Measurements from ENCODE around the gene IL20.

IL20 gene

DNA sequence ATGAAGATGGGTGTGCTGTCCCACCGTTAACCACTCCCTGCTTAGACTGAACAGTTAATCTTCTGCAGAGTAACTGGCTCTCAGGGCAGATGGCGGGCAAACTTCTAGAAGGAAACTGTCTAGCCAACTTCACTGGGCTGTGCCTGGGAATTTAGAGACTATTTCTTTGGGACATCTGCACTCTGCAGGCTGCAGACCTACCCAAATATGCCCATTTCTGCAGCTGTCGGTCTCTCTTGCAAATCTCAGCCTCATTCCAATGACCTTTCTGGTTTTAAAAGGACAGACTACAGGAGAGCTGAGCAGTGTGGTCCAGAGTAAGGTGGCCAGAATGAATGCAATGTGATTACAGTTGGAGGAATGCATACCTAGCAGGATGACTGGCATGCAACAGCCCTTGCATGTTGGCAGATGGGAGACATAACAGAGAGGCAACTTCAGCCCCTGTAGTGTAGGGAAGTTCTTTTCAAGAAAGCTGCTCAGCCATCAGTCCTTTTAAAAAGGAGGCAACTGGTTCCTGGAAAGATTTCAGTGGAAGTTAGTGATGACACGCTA lies 26.3 kb upstream of the IL20 start:
- DNase-seq (ENCODE audit: low spot score), result no peak
- in situ Hi-C loops (cut with MboI; ENCODE audit: low sequenced_read_pairs, unreplicated experiment), result no loop called here
- TF ChIP-seq, protein P1, sequence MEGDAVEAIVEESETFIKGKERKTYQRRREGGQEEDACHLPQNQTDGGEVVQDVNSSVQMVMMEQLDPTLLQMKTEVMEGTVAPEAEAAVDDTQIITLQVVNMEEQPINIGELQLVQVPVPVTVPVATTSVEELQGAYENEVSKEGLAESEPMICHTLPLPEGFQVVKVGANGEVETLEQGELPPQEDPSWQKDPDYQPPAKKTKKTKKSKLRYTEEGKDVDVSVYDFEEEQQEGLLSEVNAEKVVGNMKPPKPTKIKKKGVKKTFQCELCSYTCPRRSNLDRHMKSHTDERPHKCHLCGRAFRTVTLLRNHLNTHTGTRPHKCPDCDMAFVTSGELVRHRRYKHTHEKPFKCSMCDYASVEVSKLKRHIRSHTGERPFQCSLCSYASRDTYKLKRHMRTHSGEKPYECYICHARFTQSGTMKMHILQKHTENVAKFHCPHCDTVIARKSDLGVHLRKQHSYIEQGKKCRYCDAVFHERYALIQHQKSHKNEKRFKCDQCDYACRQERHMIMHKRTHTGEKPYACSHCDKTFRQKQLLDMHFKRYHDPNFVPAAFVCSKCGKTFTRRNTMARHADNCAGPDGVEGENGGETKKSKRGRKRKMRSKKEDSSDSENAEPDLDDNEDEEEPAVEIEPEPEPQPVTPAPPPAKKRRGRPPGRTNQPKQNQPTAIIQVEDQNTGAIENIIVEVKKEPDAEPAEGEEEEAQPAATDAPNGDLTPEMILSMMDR (IDR thresholded peaks at IDR 0.05; ENCODE audit: borderline replicate concordance, control extremely low read depth, extremely low read depth, insufficient read depth, missing control alignments), result no peak

GRCh38 chr1:206839857-206840256 lies 25.6 kb upstream of the IL20 start:
- TF ChIP-seq, protein P1 (IDR thresholded peaks at IDR 0.05; ENCODE audit: borderline replicate concordance, control extremely low read depth, extremely low read depth, insufficient read depth, missing control alignments), result no peak
- in situ Hi-C loops (cut with MboI; ENCODE audit: low sequenced_read_pairs, unreplicated experiment), result no loop called here
- DNase-seq (ENCODE audit: low spot score), result no peak

DNA sequence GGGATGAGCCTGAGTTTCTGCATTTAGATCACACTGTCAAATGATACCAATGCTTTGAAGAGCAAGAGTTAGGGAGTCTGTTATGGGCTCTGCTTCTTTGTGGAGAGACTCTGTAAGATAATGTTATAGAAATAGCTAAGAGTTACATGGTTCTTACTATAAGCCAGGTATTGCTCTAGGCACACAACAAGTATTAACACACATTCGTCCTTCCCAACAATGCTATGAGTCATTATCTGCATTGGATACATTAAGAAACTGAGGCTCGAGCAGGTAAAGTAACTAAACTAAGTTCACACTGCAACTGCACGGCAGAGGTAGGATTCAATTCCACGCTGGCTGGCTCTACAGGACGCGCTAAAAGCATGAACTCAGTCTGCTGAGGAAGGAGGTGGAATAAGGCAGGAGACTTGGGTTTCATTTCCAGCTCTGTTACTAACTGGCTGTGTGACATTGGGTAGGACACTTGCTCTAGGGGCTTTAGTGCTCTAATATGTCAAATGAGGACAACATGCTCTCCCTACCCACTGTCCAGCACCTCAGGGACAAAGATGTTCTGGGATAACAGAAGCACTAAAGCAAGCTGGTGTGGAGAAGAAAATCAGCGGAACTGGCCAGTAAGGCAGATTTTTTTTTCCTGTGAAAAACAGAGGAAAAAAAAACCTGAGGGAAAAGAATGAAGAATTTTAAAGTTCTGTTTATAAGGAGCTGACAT lies 23.7 kb upstream of the IL20 start:
- no peak for DNase-seq (ENCODE audit: low spot score)
- in situ Hi-C loops (cut with MboI; ENCODE audit: low sequenced_read_pairs, unreplicated experiment), result no loop called here
- TF ChIP-seq, protein P1 (IDR thresholded peaks at IDR 0.05; ENCODE audit: borderline replicate concordance, control extremely low read depth, extremely low read depth, insufficient read depth, missing control alignments), result no peak

- no peak for DNase-seq (ENCODE audit: low spot score)
- TF ChIP-seq, protein P1 (IDR thresholded peaks at IDR 0.05; ENCODE audit: borderline replicate concordance, control extremely low read depth, extremely low read depth, insufficient read depth, missing control alignments), result no peak
- in situ Hi-C loops (cut with MboI; ENCODE audit: low sequenced_read_pairs, unreplicated experiment), result no loop called here
Observed at GRCh38 chr1:206842854-206843253, 22.6 kb upstream of the IL20 start.

DNA sequence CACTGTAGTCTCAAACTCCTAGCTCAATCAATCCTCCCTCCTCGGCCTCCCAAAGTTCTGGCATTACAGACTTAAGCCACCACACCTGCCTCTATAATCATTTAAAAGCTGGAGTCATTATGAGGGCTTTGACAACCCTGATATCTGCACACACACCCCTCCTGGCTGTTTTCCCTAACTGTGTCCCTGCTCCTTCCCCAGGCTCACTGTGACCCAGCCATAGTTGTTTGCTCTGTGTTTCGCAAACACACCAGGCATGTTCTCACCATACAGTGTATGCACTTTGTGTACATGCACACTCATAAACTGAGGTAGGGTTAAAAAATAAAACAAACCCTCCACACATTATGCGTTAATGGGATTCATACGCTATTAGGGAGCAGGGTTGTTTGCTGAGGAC lies 21.8 kb upstream of the IL20 start:
- in situ Hi-C loops (cut with MboI; ENCODE audit: low sequenced_read_pairs, unreplicated experiment), result no loop called here
- TF ChIP-seq, protein P1 (IDR thresholded peaks at IDR 0.05; ENCODE audit: borderline replicate concordance, control extremely low read depth, extremely low read depth, insufficient read depth, missing control alignments), result no peak
- no peak for DNase-seq (ENCODE audit: low spot score)

DNA sequence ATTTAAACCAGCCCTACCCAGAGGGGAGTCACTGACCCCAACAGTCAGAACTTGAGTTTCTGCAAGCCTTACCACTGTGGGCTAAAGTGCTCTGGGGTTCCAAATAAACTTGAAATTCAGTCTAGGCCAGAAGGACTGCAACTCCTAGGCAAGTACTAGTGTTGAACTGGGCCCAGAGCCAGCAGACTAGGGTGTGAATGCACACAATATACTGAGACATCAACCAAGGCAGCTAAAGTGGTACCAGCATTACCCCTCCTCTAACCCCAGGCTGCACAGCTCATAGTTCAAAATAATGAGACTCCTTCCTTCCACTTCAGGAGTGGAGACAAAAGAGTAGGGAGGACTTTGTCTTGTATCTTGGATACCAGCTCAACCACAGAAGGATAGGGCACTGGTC lies 18.9 kb upstream of the IL20 start:
- TF ChIP-seq, protein P1 (IDR thresholded peaks at IDR 0.05; ENCODE audit: borderline replicate concordance, control extremely low read depth, extremely low read depth, insufficient read depth, missing control alignments), result no peak
- in situ Hi-C loops (cut with MboI; ENCODE audit: low sequenced_read_pairs, unreplicated experiment), result no loop called here
- DNase-seq (ENCODE audit: low spot score), result no peak

Data from GM13976 (cell line).